GM23338 (cell line): Measurements from ENCODE around the gene AK4. TPM values are rescaled to one million over a fixed set of nuclear protein-coding genes. Genes with fewer than 3 reads are reported as not detected.

Source experiments
- ATAC-seq: fragments of 200-7000 bp; cut with Tn5 transposase; 3 replicates; pipeline ENCODE4 v1.9.1; 2020
- DNase-seq: peaks from one replicate; pipeline ENCODE4 v3.0.0-alpha.2; 2015; ENCODE audit warnings: low spot score
- H2AFZ ChIP-seq: fragments of 200-600 bp; sonication (generic); 2 replicates; pipeline ENCODE4 v1.8.0; 2016; ENCODE audit warnings: antibody characterized with exemption, mild to moderate bottlenecking, moderate library complexity
- H3F3A ChIP-seq: fragments of 200-600 bp; sonication (generic); replicated peaks from 2 replicates; pipeline ENCODE4 v1.8.0; 2017; ENCODE audit warnings: antibody characterized with exemption, mixed run types, low read depth
- H3K27ac ChIP-seq: fragments of 200-600 bp; sonication (generic); 2 replicates; pipeline ENCODE4 v1.6.1; 2016; ENCODE audit warnings: low read depth
- H3K27me3 ChIP-seq: fragments of 200-600 bp; sonication (generic); 2 replicates; pipeline ENCODE4 v1.8.0; 2016; ENCODE audit warnings: mild to moderate bottlenecking, mixed run types, moderate library complexity; ENCODE audit not compliant: insufficient read depth
- H3K36me3 ChIP-seq: fragments of 200-600 bp; sonication (generic); 2 replicates; pipeline ENCODE4 v1.8.0; 2016; ENCODE audit warnings: mild to moderate bottlenecking; ENCODE audit not compliant: insufficient read depth
- H3K4me1 ChIP-seq: fragments of 200-600 bp; sonication (generic); 2 replicates; pipeline ENCODE4 v1.8.0; 2016; ENCODE audit warnings: mild to moderate bottlenecking, moderate library complexity; ENCODE audit not compliant: insufficient read depth
- H3K4me2 ChIP-seq: fragments of 200-600 bp; sonication (generic); 2 replicates; pipeline ENCODE4 v1.7.1; 2017; ENCODE audit warnings: mixed run types
- H3K4me3 ChIP-seq: fragments of 200-600 bp; sonication (generic); 2 replicates; pipeline ENCODE4 v1.6.1; 2016; ENCODE audit warnings: mixed run types
- H3K79me2 ChIP-seq: fragments of 200-600 bp; sonication (generic); replicated peaks from 2 replicates; pipeline ENCODE4 v1.8.0; 2017; ENCODE audit warnings: mild to moderate bottlenecking; ENCODE audit not compliant: insufficient read depth
- H3K9me2 ChIP-seq: fragments of 200-600 bp; sonication (generic); 2 replicates; pipeline ENCODE4 v1.8.0; 2017; ENCODE audit not compliant: insufficient read depth
- H4K20me1 ChIP-seq: fragments of 200-600 bp; sonication (generic); replicated peaks from 2 replicates; pipeline ENCODE4 v1.8.0; 2017; ENCODE audit warnings: mild to moderate bottlenecking; ENCODE audit not compliant: insufficient read depth
- H3K27ac Mint-ChIP-seq: 2 replicates; pipeline ENCODE4 v1.8.0; 2020; ENCODE audit warnings: inconsistent platforms, mild to moderate bottlenecking, moderate library complexity, mixed read lengths
- H3K27me3 Mint-ChIP-seq: 3 replicates; pipeline ENCODE4 v1.8.0; 2022; ENCODE audit warnings: low read depth, mild to moderate bottlenecking, moderate library complexity, mixed read lengths, inconsistent platforms; ENCODE audit not compliant: insufficient read depth, poor library complexity
- H3K36me3 Mint-ChIP-seq: 3 replicates; pipeline ENCODE4 v1.8.0; 2021; ENCODE audit warnings: low read depth, mild to moderate bottlenecking, inconsistent platforms, moderate library complexity, mixed read lengths
- H3K4me1 Mint-ChIP-seq: 3 replicates; pipeline ENCODE4 v1.8.0; 2020; ENCODE audit warnings: mild to moderate bottlenecking, inconsistent platforms, mixed read lengths
- H3K4me3 Mint-ChIP-seq: 3 replicates; pipeline ENCODE4 v1.8.0; 2021; ENCODE audit warnings: moderate library complexity, mild to moderate bottlenecking, inconsistent platforms, mixed read lengths
- H3K9me3 Mint-ChIP-seq: 3 replicates; pipeline ENCODE4 v1.8.0; 2020; ENCODE audit warnings: moderate library complexity, mild to moderate bottlenecking, inconsistent platforms, mixed read lengths
- CREB1 ChIP-seq: fragments of 250-450 bp; sonication (Bioruptor Pico); IDR thresholded peaks from 2 replicates; pipeline ENCODE4 v1.5.0; 2020; ENCODE audit warnings: low read depth, mild to moderate bottlenecking, moderate library complexity
- EZH2 ChIP-seq: fragments of 200-600 bp; sonication (generic); IDR thresholded peaks from one replicate; pipeline ENCODE4 v1.8.0; 2017; ENCODE audit warnings: antibody characterized with exemption, mild to moderate bottlenecking, low read depth; ENCODE audit not compliant: unreplicated experiment
- EZH2phosphoT487 ChIP-seq: fragments of 200-600 bp; sonication (generic); IDR thresholded peaks from one replicate; pipeline ENCODE4 v1.8.1; 2018; ENCODE audit warnings: antibody characterized with exemption; ENCODE audit not compliant: unreplicated experiment
- JUNB ChIP-seq: IDR thresholded peaks from one replicate; pipeline ENCODE4 v1.6.1; 2016; ENCODE audit warnings: antibody characterized with exemption; ENCODE audit not compliant: unreplicated experiment
- POLR2AphosphoS5 ChIP-seq: IDR thresholded peaks from 2 replicates; pipeline ENCODE4 v1.6.1; 2016; ENCODE audit warnings: antibody characterized with exemption, low read depth
- STAT1 ChIP-seq: IDR thresholded peaks from one replicate; pipeline ENCODE4 v1.6.1; 2016; ENCODE audit warnings: antibody characterized with exemption; ENCODE audit not compliant: unreplicated experiment
- ZNF114 ChIP-seq: fragments of 250-450 bp; sonication (Bioruptor Pico); IDR thresholded peaks from 2 replicates; pipeline ENCODE4 v1.5.0; 2020; ENCODE audit warnings: mild to moderate bottlenecking, moderate library complexity
- ZNF331 ChIP-seq: fragments of 250-450 bp; sonication (Bioruptor Pico); IDR thresholded peaks from 2 replicates; pipeline ENCODE4 v1.5.0; 2020; ENCODE audit warnings: low read depth, mild to moderate bottlenecking, moderate library complexity
- polyA plus RNA-seq: library from polyadenylated mRNA; unstranded; fragments of >200 nt; fragmentation: Nextera tagmentation; extraction: Ambion mirVana; gene quantifications from 2 replicates; pipeline ENCODE4 v1.2.1, GENCODE V29; 2016
- total RNA-seq: library from RNA; depleted of rRNA; stranded (reverse); fragments of >200 nt; shearing (Covaris generic); gene quantifications from 2 replicates; pipeline ENCODE4 v1.2.3, GENCODE V29; 2014
- TF ChIP-seq, protein P1 (sequence below), 2 experiments: fragments of 200-600 bp in 1 of 2; sonication (generic) in 1 of 2; conservative IDR thresholded peaks; 2 replicates each; pipeline versions ENCODE4 v1.5.1 to v1.6.1; 2016 to 2017; ENCODE audit warnings: antibody characterized with exemption in 2 of 2, low read depth in 2 of 2, mild to moderate bottlenecking in 2 of 2, moderate library complexity in 1 of 2
- TF ChIP-seq, protein P2 (sequence below): IDR thresholded peaks from 2 replicates; pipeline ENCODE4 v1.6.1; 2016; ENCODE audit warnings: antibody characterized with exemption
- TF ChIP-seq, protein P3 (sequence below): IDR thresholded peaks from one replicate; pipeline ENCODE4 v1.6.1; 2018; ENCODE audit warnings: antibody characterized with exemption; ENCODE audit not compliant: unreplicated experiment

The AK4 gene
- total and polyA plus RNA-seq, 2 experiments from 2014 or later: 123 to 127 TPM

DNA sequence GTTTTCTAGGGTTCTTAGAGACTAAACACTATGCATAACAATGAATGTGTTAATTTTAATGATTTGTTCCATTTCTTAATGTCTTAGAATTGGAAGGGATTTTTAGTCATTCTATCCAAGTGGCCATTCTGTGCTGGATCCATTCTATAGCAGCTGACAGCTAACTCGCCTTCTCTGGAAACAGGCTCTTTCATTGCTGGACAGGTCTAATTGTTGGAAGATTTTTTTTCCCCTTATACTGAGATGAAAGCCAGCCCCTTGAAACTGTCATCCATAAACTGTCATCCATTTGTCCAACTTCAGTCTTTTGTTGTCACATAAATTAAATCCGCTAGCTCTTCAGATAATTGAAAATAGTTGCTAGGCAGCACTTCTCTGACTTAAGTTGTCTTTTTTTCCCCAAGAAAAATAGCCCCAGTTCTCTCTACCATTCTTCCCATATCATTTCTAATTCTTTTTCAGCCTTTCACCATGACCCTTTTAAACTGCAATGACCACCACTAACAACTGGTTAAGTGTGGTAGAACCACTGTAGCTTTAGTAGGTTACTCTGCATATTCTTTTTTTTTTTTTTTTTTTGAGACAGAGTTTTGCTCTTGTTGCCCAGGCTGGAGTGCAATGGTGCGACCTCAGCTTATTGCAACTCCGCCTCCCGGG is 19.7 kb downstream of the AK4 start:
- H3K4me2 ChIP-seq: peak overlapping the region; percentile 60; the same call in 1 of the 2 replicates
- no peak overlapping the region for H3K4me3 Mint-ChIP-seq
- H4K20me1 ChIP-seq: 0 out of 2 replicates have a peak, but pooled peaks cover under 1% of the 10 kb centered on the region
- TF ChIP-seq, protein P1, sequence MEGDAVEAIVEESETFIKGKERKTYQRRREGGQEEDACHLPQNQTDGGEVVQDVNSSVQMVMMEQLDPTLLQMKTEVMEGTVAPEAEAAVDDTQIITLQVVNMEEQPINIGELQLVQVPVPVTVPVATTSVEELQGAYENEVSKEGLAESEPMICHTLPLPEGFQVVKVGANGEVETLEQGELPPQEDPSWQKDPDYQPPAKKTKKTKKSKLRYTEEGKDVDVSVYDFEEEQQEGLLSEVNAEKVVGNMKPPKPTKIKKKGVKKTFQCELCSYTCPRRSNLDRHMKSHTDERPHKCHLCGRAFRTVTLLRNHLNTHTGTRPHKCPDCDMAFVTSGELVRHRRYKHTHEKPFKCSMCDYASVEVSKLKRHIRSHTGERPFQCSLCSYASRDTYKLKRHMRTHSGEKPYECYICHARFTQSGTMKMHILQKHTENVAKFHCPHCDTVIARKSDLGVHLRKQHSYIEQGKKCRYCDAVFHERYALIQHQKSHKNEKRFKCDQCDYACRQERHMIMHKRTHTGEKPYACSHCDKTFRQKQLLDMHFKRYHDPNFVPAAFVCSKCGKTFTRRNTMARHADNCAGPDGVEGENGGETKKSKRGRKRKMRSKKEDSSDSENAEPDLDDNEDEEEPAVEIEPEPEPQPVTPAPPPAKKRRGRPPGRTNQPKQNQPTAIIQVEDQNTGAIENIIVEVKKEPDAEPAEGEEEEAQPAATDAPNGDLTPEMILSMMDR (conservative IDR thresholded peaks at IDR 0.05; ENCODE audit: low read depth in 2 of 2): no peak
- TF ChIP-seq, protein P2, sequence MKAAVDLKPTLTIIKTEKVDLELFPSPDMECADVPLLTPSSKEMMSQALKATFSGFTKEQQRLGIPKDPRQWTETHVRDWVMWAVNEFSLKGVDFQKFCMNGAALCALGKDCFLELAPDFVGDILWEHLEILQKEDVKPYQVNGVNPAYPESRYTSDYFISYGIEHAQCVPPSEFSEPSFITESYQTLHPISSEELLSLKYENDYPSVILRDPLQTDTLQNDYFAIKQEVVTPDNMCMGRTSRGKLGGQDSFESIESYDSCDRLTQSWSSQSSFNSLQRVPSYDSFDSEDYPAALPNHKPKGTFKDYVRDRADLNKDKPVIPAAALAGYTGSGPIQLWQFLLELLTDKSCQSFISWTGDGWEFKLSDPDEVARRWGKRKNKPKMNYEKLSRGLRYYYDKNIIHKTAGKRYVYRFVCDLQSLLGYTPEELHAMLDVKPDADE: no peak
- no peak for TF ChIP-seq ZNF114 (CRISPR knock-in tag)
- no peak for TF ChIP-seq POLR2AphosphoS5
- TF ChIP-seq JUNB: no peak
- no peak for TF ChIP-seq CREB1 (CRISPR knock-in tag)
- no peak for TF ChIP-seq EZH2phosphoT487
- no peak for TF ChIP-seq STAT1
- TF ChIP-seq EZH2: no peak
- ATAC-seq: no peak
- peaks cover 75% of the 10 kb centered on the region for H3K4me1 Mint-ChIP-seq
- H3K4me1 ChIP-seq: peaks cover 74% of the 10 kb centered on the region
- H3K36me3 Mint-ChIP-seq: no peaks in the 10 kb centered on the region
- H3K27ac ChIP-seq: 0 out of 2 replicates have a peak overlapping the region, but pooled peaks have one; percentile 55
- H3K79me2 ChIP-seq: peaks cover 99% of the 10 kb centered on the region
- no peak overlapping the region for H2AFZ ChIP-seq
- DNase-seq: no peak
- H3K27me3 ChIP-seq: no peaks in the 10 kb centered on the region
- no peak overlapping the region for H3K27ac Mint-ChIP-seq
- H3F3A ChIP-seq: no peaks in the 10 kb centered on the region
- H3K36me3 ChIP-seq: no peaks in the 10 kb centered on the region
- no peaks in the 10 kb centered on the region for H3K9me3 Mint-ChIP-seq
- H3K27me3 Mint-ChIP-seq: peaks cover 2% of the 10 kb centered on the region
- H3K4me3 ChIP-seq: no peak overlapping the region
- H3K9me2 ChIP-seq: no peaks in the 10 kb centered on the region

DNA sequence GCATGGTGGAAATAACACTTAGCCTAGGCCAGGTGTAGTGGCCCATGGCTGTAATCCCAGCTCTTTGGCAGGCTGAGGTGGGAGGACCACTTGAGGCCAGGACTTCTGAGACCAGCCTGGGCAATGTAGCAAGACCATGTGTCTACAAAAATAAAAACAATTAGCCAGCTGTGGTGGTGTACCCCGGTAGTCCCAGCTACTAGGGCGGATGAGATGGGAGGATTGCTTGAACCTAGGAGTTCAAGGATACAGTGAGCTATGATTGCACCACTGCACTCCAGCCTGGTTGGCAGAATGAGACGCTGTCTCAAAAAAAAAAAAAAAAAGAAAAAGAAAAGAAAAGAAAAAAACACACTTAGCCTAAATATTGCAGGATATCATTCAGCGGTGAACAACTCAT is 20.9 kb downstream of the AK4 start:
- no peak overlapping the region for H3K4me3 ChIP-seq
- DNase-seq (no peak), ATAC-seq (no peak)
- H4K20me1 ChIP-seq: no peaks in the 10 kb centered on the region
- H3K79me2 ChIP-seq: peaks cover 99% of the 10 kb centered on the region
- peaks cover 68% of the 10 kb centered on the region for H3K4me1 ChIP-seq
- Mint-ChIP-seq H3K27me3 (peaks cover 2% of the 10 kb centered on the region), H3K4me3 (no peak overlapping the region), H3K36me3 (no peaks in the 10 kb centered on the region), H3K9me3 (no peaks in the 10 kb centered on the region), H3K27ac (no peak overlapping the region), H3K4me1 (peaks cover 74% of the 10 kb centered on the region)
- peak overlapping the region; percentile 40; the same call in 1 of the 2 replicates for H3K4me2 ChIP-seq
- H3K27ac ChIP-seq: no peak overlapping the region; the same call in 1 of the 2 replicates
- H3K9me2 ChIP-seq: no peaks in the 10 kb centered on the region
- no peaks in the 10 kb centered on the region for H3K36me3 ChIP-seq
- no peaks in the 10 kb centered on the region for H3K27me3 ChIP-seq
- H2AFZ ChIP-seq: no peak overlapping the region
- no peaks in the 10 kb centered on the region for H3F3A ChIP-seq
- TF ChIP-seq, protein P2: no peak
- TF ChIP-seq ZNF331 (no peak), ZNF114 (CRISPR knock-in tag) (no peak), STAT1 (no peak)
- TF ChIP-seq, protein P1 (conservative IDR thresholded peaks at IDR 0.05; ENCODE audit: low read depth in 2 of 2): no peak
- TF ChIP-seq, protein P3, sequence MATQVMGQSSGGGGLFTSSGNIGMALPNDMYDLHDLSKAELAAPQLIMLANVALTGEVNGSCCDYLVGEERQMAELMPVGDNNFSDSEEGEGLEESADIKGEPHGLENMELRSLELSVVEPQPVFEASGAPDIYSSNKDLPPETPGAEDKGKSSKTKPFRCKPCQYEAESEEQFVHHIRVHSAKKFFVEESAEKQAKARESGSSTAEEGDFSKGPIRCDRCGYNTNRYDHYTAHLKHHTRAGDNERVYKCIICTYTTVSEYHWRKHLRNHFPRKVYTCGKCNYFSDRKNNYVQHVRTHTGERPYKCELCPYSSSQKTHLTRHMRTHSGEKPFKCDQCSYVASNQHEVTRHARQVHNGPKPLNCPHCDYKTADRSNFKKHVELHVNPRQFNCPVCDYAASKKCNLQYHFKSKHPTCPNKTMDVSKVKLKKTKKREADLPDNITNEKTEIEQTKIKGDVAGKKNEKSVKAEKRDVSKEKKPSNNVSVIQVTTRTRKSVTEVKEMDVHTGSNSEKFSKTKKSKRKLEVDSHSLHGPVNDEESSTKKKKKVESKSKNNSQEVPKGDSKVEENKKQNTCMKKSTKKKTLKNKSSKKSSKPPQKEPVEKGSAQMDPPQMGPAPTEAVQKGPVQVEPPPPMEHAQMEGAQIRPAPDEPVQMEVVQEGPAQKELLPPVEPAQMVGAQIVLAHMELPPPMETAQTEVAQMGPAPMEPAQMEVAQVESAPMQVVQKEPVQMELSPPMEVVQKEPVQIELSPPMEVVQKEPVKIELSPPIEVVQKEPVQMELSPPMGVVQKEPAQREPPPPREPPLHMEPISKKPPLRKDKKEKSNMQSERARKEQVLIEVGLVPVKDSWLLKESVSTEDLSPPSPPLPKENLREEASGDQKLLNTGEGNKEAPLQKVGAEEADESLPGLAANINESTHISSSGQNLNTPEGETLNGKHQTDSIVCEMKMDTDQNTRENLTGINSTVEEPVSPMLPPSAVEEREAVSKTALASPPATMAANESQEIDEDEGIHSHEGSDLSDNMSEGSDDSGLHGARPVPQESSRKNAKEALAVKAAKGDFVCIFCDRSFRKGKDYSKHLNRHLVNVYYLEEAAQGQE: no peak
